Measurements from ENCODE around the gene FOXL1. TPM values are rescaled to one million over a fixed set of nuclear protein-coding genes. Genes with fewer than 3 reads are reported as not detected.

FOXL1 gene
- polyA plus RNA-seq, 2 of the 4 experiments (the other 2 are of a cell fraction), result 0.48 to 0.70 TPM

DNA sequence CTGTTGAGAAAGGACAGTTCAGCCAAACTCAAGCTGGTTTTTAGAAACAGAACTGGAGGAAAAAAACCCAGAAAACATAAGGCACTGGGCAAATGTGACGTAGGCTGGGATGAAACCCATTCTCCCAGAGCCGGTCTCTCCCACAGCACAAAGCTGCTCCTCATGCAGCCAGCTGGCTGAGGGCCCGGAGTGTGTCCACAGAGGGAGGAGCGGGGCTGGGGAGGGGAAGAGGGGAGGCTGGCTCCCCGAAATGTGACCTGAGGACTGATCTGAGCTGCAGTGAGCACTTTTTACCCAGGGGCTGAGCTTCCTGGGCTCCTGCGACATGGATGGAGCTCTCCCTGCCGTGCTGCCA lies 47.2 kb upstream of the FOXL1 start:
- TF ChIP-seq HEYL (CRISPR knock-in tag; IDR thresholded peaks at IDR 0.05), result no peak
- TF ChIP-seq ZNF302 (CRISPR knock-in tag; IDR thresholded peaks at IDR 0.05), result no peak
- TF ChIP-seq POLR2A (IDR thresholded peaks at IDR 0.05; ENCODE audit: low read length), result no peak
- TF ChIP-seq, protein P1, sequence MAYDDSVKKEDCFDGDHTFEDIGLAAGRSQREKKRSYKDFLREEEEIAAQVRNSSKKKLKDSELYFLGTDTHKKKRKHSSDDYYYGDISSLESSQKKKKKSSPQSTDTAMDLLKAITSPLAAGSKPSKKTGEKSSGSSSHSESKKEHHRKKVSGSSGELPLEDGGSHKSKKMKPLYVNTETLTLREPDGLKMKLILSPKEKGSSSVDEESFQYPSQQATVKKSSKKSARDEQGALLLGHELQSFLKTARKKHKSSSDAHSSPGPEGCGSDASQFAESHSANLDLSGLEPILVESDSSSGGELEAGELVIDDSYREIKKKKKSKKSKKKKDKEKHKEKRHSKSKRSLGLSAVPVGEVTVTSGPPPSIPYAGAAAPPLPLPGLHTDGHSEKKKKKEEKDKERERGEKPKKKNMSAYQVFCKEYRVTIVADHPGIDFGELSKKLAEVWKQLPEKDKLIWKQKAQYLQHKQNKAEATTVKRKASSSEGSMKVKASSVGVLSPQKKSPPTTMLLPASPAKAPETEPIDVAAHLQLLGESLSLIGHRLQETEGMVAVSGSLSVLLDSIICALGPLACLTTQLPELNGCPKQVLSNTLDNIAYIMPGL (CRISPR knock-in tag; IDR thresholded peaks at IDR 0.05; ENCODE audit: borderline replicate concordance), result no peak
- TF ChIP-seq FOXS1 (CRISPR knock-in tag; IDR thresholded peaks at IDR 0.05), result no peak
- no peak for TF ChIP-seq EHF (CRISPR knock-in tag; IDR thresholded peaks at IDR 0.05)
- no peak for TF ChIP-seq USF2 (IDR thresholded peaks at IDR 0.05)
- TF ChIP-seq CHD2 (IDR thresholded peaks at IDR 0.05; ENCODE audit: low read length, partially characterized antibody), result no peak
- no peak for TF ChIP-seq ESRRA (IDR thresholded peaks at IDR 0.05; ENCODE audit: borderline replicate concordance, low read length)
- TF ChIP-seq CHD4 (IDR thresholded peaks at IDR 0.05; ENCODE audit: borderline replicate concordance), result no peak
- no peak for TF ChIP-seq ZSCAN20 (CRISPR knock-in tag; IDR thresholded peaks at IDR 0.05)
- no peak for TF ChIP-seq TFCP2L1 (CRISPR knock-in tag; IDR thresholded peaks at IDR 0.05)
- no peak for TF ChIP-seq BHLHE40 (IDR thresholded peaks at IDR 0.05; ENCODE audit: low read depth, low read length)
- TF ChIP-seq, protein P2, sequence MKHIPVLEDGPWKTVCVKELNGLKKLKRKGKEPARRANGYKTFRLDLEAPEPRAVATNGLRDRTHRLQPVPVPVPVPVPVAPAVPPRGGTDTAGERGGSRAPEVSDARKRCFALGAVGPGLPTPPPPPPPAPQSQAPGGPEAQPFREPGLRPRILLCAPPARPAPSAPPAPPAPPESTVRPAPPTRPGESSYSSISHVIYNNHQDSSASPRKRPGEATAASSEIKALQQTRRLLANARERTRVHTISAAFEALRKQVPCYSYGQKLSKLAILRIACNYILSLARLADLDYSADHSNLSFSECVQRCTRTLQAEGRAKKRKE (CRISPR knock-in tag; IDR thresholded peaks at IDR 0.05; ENCODE audit: low read depth), result no peak
- Histone ChIP-seq H3K4me1 (no peaks in the 10 kb centered on the region), H3K4me2 (no peak overlapping the region), H3K9me3 (peaks cover 3% of the 10 kb centered on the region; the same call in 1 of the 3 replicates), H3K4me3 (no peak overlapping the region), H3K27ac (no peak overlapping the region)
- 84% methylated on average over 5 of the region's 7 CpGs for WGBS (ENCODE audit: missing lambda C conversion rate)
- POLR2A ChIA-PET, result no interaction called here
- FAIRE-seq, result no peak
- CTCF ChIA-PET, result interaction anchor here (6.3 kb wide), 1 partner anchor 12 kb away, joined by 66 read pairs; no protein-coding TSS in a partner anchor
- DNase-seq (ENCODE audit: low read depth in 1 of 2, low spot score in 1 of 2), result no peak
- ATAC-seq, result no peak

GRCh38 chr16:86531641-86532525 lies 46.5 kb upstream of the FOXL1 start:
- POLR2A ChIA-PET, result no interaction called here
- TF ChIP-seq KDM1A (IDR thresholded peaks at IDR 0.05; ENCODE audit: low read depth) (no peak), HOXB13 (CRISPR knock-in tag; IDR thresholded peaks at IDR 0.05; ENCODE audit: low read depth) (no peak), FOXS1 (CRISPR knock-in tag; IDR thresholded peaks at IDR 0.05) (no peak), MAFK (IDR thresholded peaks at IDR 0.05; ENCODE audit: partially characterized antibody) (no peak), ZFP36 (IDR thresholded peaks at IDR 0.05; ENCODE audit: borderline replicate concordance, partially characterized antibody) (no peak), CHD2 (IDR thresholded peaks at IDR 0.05; ENCODE audit: low read length, partially characterized antibody) (no peak), TFCP2L1 (CRISPR knock-in tag; IDR thresholded peaks at IDR 0.05) (no peak), PBX3 (IDR thresholded peaks at IDR 0.05) (no peak), RCOR1 (IDR thresholded peaks at IDR 0.05; ENCODE audit: low read depth, low read length) (no peak), FOSL2 (IDR thresholded peaks at IDR 0.05) (no peak), FOSL2 (CRISPR knock-in tag; IDR thresholded peaks at IDR 0.05) (no peak), ZC3H11A (IDR thresholded peaks at IDR 0.05) (no peak), ELK1 (IDR thresholded peaks at IDR 0.05; ENCODE audit: low read depth, low read length) (no peak), JUN (IDR thresholded peaks at IDR 0.05) (no peak), BHLHE40 (IDR thresholded peaks at IDR 0.05; ENCODE audit: low read depth, low read length) (no peak)
- TF ChIP-seq, protein P3, sequence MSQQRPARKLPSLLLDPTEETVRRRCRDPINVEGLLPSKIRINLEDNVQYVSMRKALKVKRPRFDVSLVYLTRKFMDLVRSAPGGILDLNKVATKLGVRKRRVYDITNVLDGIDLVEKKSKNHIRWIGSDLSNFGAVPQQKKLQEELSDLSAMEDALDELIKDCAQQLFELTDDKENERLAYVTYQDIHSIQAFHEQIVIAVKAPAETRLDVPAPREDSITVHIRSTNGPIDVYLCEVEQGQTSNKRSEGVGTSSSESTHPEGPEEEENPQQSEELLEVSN (IDR thresholded peaks at IDR 0.05; ENCODE audit: borderline replicate concordance, low read depth), result no peak
- TF ChIP-seq, protein P4, sequence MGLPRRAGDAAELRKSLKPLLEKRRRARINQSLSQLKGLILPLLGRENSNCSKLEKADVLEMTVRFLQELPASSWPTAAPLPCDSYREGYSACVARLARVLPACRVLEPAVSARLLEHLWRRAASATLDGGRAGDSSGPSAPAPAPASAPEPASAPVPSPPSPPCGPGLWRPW (IDR thresholded peaks at IDR 0.05), result no peak
- WGBS (ENCODE audit: missing lambda C conversion rate), result 89% methylated on average over 42 of the region's 49 CpGs
- H3K4me3 ChIP-seq, result no peak overlapping the region
- ATAC-seq (no peak), DNase-seq (ENCODE audit: low read depth in 1 of 2, low spot score in 1 of 2) (no peak), FAIRE-seq (no peak)
- H3K4me1 ChIP-seq, result no peaks in the 10 kb centered on the region
- no peak overlapping the region for H3K4me2 ChIP-seq
- no peak overlapping the region for H3K27ac ChIP-seq
- peaks cover 3% of the 10 kb centered on the region; the same call in 1 of the 3 replicates for H3K9me3 ChIP-seq
- CTCF ChIA-PET, result interaction anchor here (6.3 kb wide), 1 partner anchor 13 kb away, joined by 66 read pairs; no protein-coding TSS in a partner anchor
